Astrocyte of the spinal cord (primary cell): ENCODE results near the gene CGNL1.

Experiments
- DNase-seq: peaks from one replicate; pipeline ENCODE4 v3.0.0; 2011; ENCODE audit warnings: low read depth, low spot score
- H3K4me3 ChIP-seq: 2 replicates; pipeline ENCODE4 v1.5.1; 2011; ENCODE audit warnings: low read depth, mild to moderate bottlenecking, low read length, moderate library complexity
- in situ Hi-C: cut with HindIII; loops from 2 replicates; pipeline ENCODE4 v1.10.0; 2017; ENCODE audit warnings: low sequenced_read_pairs
- TF ChIP-seq, protein P1 (sequence below): IDR thresholded peaks from 2 replicates; pipeline ENCODE4 v1.5.1; 2012; ENCODE audit warnings: low read depth, mild to moderate bottlenecking, low read length, inconsistent platforms

CGNL1 gene

DNA sequence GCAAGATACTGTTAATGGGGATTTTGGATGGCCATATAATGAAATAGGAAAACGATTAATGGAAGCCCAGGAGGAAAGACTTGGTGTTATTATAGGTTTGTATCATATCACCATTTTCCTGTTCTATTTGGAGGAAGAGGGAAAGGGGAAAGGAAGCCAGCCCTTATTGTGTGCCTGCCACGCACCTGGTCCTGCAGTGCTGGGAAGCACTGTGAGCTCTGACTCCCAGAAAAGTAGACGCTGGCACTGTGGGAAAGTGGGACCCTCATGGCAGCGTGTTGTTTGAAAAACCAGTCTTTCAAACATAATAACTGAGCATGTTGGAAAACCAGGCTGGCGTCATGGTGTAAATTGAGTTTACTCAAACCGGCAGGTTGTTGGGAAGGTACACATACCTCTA, 22.0 kb downstream of the CGNL1 start:
- in situ Hi-C loops = no loop called here
- TF ChIP-seq, protein P1, sequence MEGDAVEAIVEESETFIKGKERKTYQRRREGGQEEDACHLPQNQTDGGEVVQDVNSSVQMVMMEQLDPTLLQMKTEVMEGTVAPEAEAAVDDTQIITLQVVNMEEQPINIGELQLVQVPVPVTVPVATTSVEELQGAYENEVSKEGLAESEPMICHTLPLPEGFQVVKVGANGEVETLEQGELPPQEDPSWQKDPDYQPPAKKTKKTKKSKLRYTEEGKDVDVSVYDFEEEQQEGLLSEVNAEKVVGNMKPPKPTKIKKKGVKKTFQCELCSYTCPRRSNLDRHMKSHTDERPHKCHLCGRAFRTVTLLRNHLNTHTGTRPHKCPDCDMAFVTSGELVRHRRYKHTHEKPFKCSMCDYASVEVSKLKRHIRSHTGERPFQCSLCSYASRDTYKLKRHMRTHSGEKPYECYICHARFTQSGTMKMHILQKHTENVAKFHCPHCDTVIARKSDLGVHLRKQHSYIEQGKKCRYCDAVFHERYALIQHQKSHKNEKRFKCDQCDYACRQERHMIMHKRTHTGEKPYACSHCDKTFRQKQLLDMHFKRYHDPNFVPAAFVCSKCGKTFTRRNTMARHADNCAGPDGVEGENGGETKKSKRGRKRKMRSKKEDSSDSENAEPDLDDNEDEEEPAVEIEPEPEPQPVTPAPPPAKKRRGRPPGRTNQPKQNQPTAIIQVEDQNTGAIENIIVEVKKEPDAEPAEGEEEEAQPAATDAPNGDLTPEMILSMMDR = no peak
- H3K4me3 ChIP-seq = no peak overlapping the region
- DNase-seq = no peak

DNA sequence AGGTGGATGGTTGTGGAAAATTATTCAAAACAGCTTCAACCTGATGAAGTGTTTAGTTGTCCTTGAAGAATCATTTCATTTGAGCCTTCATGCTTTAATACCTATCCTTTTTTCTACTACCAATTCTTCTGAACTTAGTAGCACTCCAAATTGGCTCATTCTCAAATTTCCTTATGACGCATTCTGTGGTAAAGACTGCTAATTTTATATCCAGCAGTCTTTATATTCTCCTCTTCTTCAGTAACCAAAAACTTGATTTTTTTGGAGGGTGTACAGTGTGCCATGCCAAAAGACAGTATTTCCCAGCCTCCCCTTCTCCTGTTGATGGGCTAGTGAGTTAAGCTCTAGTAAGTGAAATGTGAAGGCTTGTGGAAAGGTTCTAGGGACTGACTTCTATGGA, 25.2 kb downstream of the CGNL1 start:
- in situ Hi-C loops = no loop called here

DNA sequence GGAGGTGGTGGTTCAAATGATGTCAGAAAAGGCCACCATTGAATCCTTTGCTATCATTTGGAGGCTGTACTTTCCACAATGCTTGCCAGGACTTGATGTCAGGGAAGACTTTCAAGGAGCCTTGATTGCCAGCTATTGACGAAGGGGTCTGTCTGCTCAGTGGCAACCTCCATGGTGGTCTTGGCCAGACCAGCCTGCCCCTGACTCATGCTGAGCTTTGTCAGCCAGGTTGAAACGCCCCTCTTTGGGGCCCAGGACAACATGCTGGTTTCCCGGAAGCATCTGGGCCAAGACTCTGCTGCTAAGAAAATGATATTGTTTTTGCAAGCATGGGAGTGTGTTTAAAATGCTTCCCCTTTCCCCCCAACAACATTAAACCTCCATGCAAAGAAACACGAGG, 26.7 kb downstream of the CGNL1 start:
- peak; percentile 34 for DNase-seq
- in situ Hi-C loops = no loop called here

More for the DNA sequence above, 25.2 kb downstream of the CGNL1 start:
- no peak overlapping the region for H3K4me3 ChIP-seq
- DNase-seq = peak; percentile 45
- TF ChIP-seq, protein P1 = no peak

DNA sequence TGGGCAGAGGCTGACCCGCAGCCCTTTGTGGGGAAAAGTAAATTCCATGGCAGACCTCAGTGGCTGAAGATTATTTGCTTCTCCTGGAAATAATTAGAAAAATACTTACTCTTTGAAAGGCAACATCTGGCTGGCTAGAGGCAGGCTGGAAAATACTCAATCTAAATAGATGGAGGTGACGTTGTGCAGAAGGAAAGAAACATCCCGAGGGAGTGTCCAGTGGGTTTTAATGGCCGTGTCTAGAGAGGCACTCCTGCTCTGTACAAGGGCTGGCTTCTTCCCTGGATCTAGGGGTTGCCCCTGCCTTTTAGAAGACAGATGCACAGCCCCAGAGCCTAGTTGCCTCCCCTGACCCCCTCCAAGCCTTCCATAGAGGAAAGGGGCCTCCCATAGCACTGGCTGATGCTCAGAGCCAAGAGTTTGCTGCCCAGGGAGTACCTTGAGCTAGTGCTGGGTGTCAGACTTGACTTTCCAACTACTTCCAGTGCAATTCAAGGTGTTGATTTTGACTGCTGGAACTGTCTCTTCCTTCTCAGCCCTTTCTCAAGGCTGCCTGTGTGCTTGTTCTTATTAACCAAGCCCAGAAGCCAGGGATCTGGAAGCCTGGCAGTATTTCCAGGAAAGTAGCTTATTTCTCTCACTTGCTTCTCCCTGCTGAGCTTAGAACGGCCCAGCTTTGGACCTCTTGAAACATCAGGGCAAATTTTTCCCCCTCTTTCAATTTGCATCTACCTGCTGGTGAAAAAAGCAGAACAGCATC, 27.4 kb downstream of the CGNL1 start:
- in situ Hi-C loops = no loop called here
- TF ChIP-seq, protein P1 = no peak

More for the DNA sequence above, 26.7 kb downstream of the CGNL1 start:
- no peak overlapping the region for H3K4me3 ChIP-seq
- TF ChIP-seq, protein P1 = no peak

DNA sequence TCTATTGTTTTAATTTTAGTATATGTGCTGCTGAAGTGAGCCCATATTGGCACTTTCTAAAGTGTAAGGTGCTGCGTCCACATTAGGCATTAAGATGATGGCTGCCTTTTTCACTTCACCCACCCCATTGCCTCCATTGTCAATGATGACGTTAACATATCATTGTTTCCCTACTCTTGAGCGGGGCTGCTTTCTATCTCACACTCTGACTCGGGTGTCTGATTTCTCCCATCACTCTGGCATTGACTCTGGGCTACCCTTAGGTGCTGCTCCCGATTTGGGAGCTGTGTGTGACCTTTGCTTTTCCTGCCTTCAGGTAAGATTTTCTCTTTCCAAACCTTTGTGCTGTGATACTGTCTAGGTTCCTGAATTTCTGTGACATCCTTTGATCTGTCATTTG, 28.8 kb downstream of the CGNL1 start:
- in situ Hi-C loops = no loop called here
- TF ChIP-seq, protein P1 = no peak

More for the DNA sequence above, 27.4 kb downstream of the CGNL1 start:
- no peak overlapping the region for H3K4me3 ChIP-seq
- DNase-seq = peak; percentile 27

DNA sequence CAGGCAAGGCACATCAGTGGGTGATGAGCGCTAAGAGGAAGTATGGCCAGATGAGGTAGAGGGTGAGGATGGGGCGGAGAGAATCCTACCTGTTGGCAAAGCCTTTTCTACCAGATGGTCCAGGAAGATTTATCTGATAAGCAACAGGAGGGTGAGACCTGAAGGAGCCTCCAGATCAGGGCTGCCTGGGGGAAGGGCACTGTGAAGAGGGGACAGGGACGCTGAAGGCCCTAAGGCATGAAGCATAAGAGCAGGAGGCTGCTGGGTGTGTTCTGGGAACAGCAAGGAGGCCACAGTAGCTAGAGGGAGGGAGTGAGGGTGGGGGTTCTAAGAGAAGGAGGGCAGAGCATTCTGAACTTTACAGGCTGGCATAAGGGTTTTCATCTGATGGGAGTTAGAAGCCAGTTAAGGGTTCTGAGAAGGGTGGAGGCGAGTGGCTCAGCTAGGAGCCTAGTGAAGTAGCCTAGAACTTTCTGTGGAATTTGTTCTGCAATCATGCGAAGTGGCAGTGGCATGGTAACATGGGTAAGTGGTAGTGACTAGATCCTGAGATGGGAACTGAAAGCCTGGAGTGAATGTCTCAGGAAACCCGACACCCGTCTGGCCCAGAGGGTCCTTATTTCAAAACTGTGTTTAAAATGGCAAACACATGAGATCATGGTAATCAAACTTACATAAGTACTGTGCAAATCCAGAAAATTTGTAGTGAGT, 29.9 kb downstream of the CGNL1 start:
- no peak overlapping the region for H3K4me3 ChIP-seq
- DNase-seq = peak; percentile 21
- TF ChIP-seq, protein P1 = no peak
- in situ Hi-C loops = no loop called here

More for the DNA sequence above, 28.8 kb downstream of the CGNL1 start:
- no peak overlapping the region for H3K4me3 ChIP-seq
- DNase-seq = no peak
